Stimulated activated CD8-positive, alpha-beta memory T cell treated with anti-CD3 and anti-CD28 coated beads, Interleukin-7, amount 100 ng/mL, for 4 hours (primary cell): ENCODE measurements around the gene CPA4.
"Not testable (repeated sequence)": the region's sequence is repeated elsewhere in the genome, so short reads cannot be mapped to it uniquely, and the experiment has no call there.

ENCODE experiments used
- DNase-seq, 2 donors: peaks; one replicate each; pipeline ENCODE4 v3.0.0-alpha.2; 2020; ENCODE audit warnings: low read depth in 2 of 2

Gene CPA4

DNA sequence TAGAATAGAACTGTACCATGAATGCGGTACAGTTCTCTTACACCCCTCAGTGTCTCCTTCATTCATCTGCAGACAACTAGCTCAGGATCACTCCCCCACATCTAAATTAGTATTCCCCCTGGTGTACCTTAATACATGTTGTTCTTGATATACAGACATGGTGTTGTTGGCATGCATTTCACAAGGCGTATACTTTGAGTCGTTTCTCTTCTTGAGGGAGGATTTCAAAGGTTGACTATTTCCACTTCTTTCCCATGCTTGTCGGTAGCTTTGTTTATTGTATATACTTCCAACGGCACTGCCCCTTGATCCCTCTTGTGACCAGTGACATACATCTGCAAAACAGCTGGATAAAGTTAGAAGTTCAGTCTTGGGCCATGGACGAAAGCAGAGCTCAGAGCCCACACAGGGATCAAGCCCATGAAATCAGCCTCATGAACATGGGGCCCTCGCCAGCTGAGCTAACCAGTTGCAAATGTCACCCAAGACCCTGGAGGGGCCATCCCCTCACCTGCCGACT lies 8.6 kb downstream of the CPA4 start:
- no peak for DNase-seq

DNA sequence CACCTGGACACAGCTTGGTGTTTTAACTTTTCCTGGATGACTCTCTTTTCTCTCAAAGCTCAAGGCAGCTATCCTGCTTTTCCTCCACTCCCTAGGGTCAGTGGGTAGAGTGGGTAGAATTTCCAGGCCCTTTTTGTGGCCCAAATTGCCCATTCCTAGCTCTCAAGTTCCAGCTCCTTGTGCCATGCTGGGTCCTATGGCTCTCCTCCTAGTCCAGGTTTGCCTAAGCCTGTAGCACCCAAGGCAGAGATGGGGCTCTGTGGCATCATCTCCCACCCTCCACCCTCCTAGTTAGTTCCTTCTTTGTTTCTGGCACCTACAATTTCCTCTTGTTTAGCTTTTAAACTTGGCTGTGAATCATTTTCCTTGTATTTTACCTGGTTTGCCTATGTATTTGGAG lies 9.7 kb downstream of the CPA4 start:
- no peak for DNase-seq

DNA sequence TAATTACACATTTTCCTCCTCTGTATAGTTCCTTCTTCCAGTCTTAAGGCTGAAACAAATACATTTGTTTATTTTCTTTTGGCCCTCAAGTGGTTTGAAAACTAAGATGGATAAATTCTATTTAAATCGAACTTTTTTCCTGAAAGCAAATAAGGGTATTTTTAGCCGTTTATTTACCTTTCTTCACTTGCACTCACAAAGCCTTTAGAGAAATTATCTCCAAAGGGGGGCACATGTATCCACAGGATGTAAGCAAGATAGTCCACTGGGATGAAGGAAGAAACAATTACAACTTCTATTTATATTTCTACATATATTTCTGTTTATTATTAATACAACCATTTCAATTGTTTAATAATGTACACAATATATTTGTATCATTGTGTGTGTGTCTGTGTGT lies 10.2 kb downstream of the CPA4 start:
- no peak for DNase-seq

DNA sequence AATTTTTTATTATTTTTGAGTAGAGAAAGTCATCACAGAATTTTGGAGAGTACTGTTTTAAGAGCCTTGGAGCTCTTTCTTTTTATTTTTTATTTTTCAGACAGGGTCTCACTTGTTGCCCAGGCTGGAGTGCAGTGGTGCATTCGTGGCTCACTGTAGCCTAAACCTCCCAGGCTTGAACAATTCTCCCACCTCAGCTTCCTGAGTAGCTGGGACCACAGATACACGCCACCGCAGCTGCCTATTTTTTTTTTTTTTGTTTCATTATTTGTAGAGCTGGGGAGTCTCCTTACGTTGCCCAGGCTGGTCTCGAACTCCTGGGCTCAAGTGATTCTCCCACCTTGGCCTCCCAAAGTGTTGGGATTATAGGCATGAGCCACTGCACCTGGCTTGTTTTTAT lies 10.6 kb downstream of the CPA4 start:
- DNase-seq = no peak

DNA sequence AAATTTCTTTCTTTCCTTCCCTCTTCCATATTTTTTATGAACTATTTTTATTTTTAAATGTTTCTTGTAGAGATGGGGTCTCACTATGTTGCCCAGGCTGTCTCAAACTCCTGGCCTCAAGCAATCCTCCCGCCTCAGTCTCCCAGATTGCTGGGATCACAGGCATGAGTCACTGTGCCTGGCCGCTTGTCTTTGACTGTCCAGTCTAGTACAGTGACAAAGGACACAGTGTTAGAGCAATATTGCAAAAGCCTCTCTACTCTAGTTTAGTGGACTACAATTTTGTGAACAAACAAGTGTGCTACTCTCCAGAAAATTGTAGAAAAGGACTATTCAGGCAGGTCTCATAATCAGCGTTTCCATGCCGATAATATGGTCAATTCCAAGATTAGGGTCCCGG lies 11.0 kb downstream of the CPA4 start:
- no peak for DNase-seq

DNA sequence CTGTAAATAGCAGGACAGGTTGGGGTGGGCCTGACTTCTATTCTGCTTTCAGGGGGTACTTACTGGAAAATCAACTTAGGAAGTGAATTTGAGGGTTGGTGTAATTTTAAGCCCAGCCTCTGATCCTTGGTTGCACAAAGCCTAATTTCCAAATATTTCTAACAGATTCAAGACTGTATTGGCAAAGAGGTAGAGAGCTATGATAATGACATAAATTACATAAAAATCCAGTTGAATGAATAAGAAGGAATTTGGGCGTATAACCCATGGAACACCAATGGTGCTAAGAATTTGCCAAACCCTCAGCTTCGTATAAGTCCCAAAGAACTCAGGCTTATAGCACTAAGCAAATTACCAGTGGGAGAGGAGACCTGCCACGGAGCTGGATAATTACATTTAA lies 11.9 kb downstream of the CPA4 start:
- no peak for DNase-seq

DNA sequence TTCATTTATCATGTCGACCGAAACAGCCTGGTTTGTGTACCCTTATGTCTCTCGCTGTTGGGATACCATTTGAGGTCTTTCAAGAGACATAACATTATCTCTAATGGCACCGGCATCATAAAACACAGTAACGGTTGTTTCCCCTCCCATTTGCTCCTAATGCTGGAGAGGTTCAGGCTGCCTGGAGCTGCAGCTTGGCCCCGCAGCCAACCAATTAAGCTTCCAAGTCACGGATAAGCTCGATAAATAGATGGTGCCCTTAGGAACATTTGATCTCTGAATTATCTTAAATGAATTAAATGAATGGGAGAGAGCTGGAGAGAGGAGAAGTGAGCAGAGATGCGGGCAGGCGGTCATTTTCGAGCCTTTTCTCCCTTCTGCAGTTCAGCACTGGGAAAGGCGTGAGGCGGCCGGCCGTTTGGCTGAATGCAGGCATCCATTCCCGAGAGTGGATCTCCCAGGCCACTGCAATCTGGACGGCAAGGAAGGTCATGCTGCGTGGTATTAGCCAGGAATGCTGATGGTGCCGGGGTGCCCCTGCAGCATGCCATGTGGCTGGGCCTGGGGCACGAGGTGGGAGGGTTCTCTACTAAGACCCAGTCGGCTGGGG lies 12.6 kb downstream of the CPA4 start:
- DNase-seq = no peak

DNA sequence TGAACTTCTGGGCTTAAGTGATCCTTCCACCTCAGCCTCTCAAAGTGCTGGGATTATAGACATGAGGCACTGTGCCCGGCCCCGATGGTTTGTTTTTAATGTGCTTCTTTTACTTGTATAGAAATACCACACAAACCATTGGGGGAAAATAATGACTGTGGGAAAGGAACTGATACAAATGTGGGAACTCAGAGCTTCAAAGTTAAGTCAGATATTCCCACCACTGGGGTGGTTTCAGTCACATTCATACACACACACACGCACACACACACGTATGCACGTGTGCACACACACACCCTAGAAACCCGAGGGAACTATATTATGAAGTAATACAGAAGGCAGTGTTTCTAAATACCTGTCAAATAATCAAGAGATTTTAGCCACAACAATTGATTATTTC lies 17.0 kb downstream of the CPA4 start:
- DNase-seq = no peak

DNA sequence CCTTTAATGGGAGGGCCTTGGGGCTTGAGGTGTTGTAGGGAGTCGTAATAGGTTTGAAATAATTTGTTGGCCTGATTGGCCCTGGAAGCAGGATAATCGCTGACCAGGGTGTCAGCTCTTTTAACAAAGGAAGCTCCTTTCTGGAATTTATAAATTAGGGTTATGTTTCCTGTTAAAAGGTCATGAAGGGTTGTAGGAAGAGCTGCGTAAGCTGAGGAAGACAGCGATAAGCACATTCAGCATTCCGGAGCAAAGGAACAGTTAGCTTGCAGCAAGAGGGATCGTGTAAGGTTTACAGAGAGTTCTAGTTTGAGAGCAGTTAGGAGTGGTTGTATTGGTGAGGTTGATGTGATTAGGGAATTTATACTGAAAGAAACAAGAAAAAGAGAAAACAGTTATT lies 21.3 kb downstream of the CPA4 start:
- no peak for DNase-seq

DNA sequence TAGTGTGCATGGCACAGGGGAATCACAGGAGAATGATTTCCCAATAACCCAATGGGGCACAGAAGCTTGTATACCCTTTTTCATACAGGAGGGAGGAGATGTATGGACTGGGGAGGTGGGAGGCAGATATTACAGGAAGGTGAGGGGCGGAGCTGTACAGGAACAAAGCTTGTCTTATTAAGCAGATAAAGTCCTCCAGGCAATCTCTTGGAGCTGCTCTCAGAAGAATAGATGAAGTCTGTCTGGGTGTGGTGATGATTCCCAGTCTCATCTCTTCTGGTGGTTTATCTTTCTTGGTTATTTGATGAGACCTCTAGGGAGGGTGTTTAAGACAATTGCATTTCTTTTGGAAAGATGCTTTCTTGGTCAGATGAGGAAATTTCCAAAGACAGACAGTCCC lies 26.6 kb downstream of the CPA4 start:
- DNase-seq = no peak

DNA sequence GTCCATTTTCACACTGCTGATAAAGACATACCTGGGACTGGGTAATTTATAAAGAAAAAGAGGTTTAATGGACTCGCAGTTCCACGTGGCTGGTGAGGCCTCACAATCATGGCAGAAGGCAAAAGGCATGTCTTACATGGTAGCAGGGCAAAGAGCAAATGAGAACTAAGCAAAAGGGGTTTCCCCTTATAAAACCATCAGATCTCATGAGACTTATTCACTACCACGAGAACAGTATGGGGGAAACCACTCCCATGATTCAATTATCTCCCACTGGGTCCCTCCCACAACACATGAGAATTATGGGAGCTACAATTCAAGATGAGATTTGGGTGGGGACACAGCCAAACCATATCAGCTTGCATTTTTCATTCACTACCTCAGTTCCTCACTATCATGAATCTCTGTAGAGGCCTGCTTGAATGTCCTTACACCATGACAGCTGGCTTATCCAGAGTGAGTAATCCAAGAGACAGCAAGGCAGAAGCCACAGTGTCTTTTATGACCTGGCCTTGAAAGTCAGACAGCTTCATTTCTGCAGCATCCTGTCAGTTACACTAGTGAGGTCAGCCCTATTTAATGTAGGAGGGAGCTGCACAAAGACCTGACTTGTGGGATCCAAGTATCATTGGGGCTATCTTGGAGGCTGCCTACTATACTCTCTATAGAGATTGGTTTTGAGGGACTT lies 28.7 kb downstream of the CPA4 start:
- not testable (repeated sequence) for DNase-seq

DNA sequence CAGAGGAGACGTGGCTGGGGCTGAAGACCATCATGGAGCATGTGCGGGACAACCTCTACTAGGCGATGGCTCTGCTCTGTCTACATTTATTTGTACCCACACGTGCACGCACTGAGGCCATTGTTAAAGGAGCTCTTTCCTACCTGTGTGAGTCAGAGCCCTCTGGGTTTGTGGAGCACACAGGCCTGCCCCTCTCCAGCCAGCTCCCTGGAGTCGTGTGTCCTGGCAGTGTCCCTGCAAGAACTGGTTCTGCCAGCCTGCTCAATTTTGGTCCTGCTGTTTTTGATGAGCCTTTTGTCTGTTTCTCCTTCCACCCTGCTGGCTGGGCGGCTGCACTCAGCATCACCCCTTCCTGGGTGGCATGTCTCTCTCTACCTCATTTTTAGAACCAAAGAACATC lies 29.7 kb downstream of the CPA4 start:
- no peak for DNase-seq

DNA sequence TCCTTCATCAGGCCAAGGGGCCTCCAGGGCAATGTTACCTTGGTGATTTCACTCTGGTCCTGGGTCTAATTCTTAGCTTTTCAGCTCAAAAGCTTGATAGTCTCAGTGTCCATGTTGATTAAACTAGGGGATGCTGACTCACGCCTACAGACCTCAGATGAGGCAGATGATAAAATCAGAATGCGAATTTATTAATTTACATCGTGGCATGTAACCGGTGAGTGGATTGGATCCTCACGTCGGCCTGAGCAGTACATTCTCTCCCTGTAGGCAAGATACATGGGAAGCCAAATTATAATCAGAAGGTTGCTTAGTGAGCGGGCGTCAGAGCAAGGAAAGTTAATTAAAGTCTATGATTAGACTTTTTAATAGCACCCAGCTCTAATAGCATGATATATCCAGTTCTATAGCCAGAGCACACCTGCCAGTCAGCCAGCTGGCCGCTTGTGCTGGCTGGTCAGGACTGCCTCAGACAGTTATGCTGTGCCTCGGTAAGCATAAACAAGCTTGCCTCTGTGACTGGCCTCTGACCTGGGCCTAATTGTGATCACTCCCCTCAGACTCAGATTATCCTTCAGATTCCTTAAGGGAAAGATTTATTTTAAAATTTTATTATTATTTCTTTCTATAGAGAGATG lies 31.5 kb downstream of the CPA4 start:
- DNase-seq = no peak

DNA sequence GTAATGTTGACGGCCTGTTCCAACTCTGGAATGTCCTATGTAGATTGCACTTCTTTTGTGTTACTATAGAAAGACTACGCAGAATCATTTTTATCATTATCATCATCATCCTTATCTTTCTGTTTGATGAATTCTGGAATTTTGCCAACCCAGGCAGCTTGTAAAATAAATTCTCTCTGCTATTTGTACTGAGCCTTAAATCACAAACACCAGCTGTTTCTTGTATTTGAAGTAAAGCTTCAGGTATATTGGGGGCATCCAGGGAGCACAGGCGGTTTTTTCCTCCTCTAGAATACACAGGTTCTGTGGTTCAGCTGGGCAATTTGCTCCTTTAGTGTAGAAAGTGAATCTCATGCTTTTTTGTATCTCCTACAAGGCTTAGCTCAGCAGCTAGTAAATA lies 36.7 kb downstream of the CPA4 start:
- DNase-seq = no peak

DNA sequence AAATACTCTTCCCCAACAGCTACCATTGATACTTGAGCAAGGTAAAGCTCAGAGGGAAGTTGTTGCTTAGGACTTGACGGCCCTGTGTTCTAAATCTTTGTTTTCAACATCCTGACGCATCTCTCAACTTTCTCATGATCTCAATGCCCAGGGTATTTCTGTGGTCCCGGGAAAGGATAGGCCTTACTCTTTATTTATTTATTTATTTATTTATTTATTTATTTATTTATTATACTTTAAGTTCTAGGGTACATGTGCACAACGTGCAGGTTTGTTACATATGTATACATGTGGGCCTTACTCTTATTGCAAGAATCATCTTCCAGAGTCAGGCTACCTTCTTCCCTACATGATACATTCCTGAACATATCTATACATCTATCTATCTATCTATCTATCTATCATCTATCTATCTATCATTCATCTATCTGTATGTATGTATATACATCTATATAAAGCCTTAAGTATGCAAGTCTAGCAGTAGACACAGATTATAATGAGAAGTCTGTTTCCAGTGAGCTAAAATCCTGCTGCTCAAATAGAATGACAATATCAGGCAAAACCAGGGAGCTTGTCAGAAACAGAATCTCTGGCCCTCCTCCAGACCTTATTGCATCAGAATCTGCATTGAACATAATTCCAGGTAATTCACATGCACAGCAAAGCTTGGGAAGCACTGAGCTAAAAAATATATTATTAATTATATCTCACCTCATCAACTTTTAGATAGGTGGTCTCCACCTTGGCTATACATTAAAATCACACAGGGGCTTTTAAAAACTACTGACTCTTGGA lies 39.5 kb downstream of the CPA4 start:
- DNase-seq = no peak

DNA sequence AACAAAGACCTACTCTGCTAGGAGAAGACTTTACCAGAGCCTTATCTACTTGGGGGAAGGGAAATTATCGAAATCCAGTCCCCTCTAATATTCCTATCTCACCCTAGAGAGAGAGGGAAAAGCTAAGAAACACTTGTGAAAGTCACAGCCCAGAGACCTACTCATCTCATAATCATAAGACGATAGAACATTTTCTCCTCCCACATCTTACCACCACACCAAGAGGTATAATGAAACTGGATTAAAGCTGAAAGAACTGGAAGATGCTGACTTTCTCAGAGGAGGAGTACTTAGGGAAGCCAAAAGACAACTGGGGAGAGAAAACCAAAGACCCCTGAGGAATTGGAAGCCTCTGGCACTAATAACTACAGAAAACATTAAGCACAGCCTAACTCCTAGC lies 40.9 kb downstream of the CPA4 start:
- DNase-seq = no peak

DNA sequence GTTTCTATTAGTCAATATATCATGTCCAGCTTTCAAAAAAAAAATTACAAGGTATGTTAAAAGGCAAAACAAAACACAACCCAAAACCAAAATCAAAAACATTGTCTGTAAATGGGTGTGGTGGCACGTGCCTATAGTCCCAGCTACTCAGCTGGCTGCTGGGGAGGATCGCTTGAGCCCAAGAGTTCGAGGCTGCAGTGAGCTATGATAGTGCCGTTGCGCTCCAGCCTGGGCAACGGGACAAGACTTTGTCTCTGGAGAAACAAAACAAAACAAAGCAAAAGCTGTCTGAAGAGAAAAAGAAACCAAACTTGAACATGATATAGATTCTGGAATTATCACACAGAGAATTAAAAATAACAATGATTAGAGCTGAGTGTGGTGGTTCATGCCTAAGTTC lies 41.3 kb downstream of the CPA4 start:
- DNase-seq = no peak

DNA sequence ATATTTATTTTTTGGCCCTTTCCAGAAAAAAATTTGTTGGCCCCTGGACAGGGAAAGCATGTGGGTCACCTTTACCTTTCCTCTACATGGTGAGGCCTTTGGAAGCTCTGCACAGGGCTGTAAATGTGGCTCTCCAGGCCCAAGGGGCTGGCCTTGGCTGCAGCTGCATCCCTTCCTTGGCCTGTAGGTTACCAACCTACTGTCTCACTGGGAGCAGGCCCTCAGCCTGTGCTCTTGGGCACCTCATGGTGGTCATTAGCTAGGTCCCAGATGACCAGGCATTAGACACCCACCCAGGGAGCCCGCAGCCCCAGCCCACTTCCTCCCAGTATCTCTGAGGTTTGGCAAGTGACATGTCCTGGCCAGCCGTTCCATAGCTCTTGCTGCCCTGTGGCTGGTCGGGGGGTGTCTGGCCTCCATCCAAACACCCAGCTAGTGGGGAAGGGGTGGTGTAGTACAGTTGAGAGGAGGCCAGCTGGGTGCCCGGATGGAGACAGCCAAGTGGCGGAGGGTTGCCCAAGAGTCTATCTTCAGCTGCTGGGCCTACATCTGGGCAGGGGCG lies 44.5 kb downstream of the CPA4 start:
- no peak for DNase-seq

DNA sequence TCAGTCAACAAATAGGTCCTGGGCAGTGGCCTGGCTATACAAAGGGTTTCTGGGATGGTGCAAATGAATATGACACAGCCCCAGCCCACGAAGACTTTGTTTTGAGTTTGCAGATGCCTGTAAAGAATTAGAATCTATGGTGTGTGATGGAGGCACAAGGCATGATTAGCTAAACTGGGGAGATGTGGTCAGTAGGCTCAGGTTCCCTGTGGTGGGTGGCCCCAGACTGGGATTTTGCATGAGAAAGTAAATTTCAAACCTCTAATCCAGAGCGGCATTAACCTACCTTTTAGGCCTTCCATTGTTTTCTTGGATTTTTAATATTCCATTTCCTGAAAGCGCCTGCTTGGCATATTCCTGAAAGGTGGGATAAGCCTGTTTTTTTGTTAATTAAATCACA lies 45.3 kb downstream of the CPA4 start:
- DNase-seq = no peak

DNA sequence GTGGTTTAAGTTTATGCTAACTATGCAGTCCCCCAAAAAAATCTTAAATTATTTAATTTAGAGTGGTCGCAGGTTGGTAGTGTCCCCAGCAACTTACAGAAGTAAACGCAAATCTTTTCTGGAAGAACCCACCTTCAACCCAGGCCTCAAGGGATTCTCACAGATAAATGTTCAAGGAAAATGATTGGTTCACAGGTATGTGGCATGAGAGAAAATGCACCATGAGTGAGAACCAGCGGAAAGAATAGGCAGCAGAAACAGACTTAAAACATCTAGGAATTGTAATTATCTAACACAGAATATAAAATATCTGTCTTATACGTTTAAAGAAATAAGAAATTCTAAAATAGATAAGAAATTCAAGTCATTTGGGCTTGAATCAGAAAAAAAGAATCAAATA lies 48.9 kb downstream of the CPA4 start:
- no peak for DNase-seq

DNA sequence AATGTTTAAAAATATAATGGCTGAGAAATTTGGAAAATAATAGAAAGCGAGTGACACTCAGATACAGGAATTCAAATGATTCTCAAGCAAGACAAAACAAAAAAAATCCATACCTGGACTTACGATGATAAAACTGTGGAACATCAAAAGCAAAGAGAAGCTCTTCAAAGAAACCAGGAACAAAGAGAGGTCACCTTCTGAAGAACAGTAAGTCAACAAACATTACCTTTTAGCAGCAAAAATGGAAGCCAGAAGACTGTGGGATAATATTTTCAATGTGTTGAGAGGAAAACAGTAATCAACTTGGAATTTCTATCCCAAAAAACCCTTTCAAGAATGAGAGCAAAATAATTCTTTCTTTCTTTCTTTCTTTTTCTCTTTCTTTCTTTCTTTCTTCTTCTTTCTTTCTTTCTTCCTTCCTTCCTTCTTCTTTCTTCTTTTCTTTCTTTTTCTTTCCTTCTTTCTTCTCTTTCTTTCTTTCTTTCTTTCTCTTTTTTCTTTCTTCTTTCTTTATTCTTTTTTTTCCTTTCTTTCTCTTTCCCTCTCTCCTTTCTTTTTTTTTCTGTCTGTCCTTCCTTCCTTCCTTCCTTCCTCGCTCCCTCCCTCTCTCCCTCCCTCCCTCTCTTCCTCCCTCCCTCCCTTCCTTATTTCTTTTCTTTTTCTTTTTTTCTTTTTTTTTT lies 49.9 kb downstream of the CPA4 start:
- DNase-seq = no peak
